Stomach (tissue), 4 donors: ENCODE measurements around the gene CBR4.

Source experiments
- CTCF ChIP-seq, 7 experiments: fragments of 450-650 bp in 4 of 7; fragments of 200-600 bp in 3 of 7; sonication (generic) in 3 of 7; IDR thresholded peaks; one replicate each; pipeline ENCODE4 v1.5.1; 2016 to 2019; ENCODE audit warnings: antibody characterized with exemption in 7 of 7, control low read depth in 2 of 7, mild to moderate bottlenecking in 1 of 7
- EP300 ChIP-seq: sonication (generic); formaldehyde crosslinking; IDR thresholded peaks from one replicate; pipeline ENCODE4 v1.6.1; 2017; ENCODE audit warnings: antibody characterized with exemption
- POLR2A ChIP-seq, 4 donors: fragments of 450-650 bp; IDR thresholded peaks; one replicate each; pipeline ENCODE4 v1.6.1; 2016; ENCODE audit warnings: antibody characterized with exemption in 4 of 4, control low read depth in 2 of 4, mild to moderate bottlenecking in 1 of 4, moderate library complexity in 1 of 4

- TF ChIP-seq CTCF (IDR thresholded peaks at IDR 0.05) = no peak
- TF ChIP-seq EP300 = no peak
- TF ChIP-seq POLR2A (IDR thresholded peaks at IDR 0.05) = no peak
These were observed 15.1 kb downstream of the CBR4 start for GRCh38 chr4:168994958-168995357.
